IMR-90 (cell line): ENCODE measurements around the gene KLHL29. TPM values are rescaled to one million over a fixed set of nuclear protein-coding genes. Genes with fewer than 3 reads are reported as not detected.

Experiments
- ATAC-seq: fragments of 200-7000 bp; cut with Tn5 transposase; 2 replicates; pipeline ENCODE4 v1.9.1; 2020; ENCODE audit warnings: low read depth, mild to moderate bottlenecking, moderate library complexity
- BruUV-seq: library from RNA; stranded (reverse); fragments of 400-500 nt; replicated peaks from 2 replicates; lab custom pipeline; 2021; lab: Mats Ljungman, UMichigan
- CTCF ChIA-PET: fragments of 300-600 bp; formaldehyde crosslinking; extraction: SDS; loops from one replicate; lab custom pipeline; 2021; ENCODE audit warnings: antibody characterized with exemption; lab: Yijun Ruan, JAX
- POLR2A ChIA-PET: fragments of 300-600 bp; sonication (Branson Sonifier 250); formaldehyde crosslinking; loops from one replicate; lab custom pipeline; 2022; ENCODE audit warnings: antibody characterized with exemption; ENCODE audit not compliant: unreplicated experiment; lab: Charles Lee
- DNase-seq: peaks from one replicate; pipeline ENCODE4 v3.0.0; 2013
- H2AFZ ChIP-seq: replicated peaks from 2 replicates; pipeline ENCODE3; 2013; ENCODE audit warnings: low read length, mild to moderate bottlenecking; ENCODE audit not compliant: poor library complexity
- H2AK5ac ChIP-seq: 2 replicates; pipeline ENCODE4 v1.6.1; 2013; ENCODE audit warnings: low read depth, low read length, inconsistent platforms
- H2AK9ac ChIP-seq: replicated peaks from 2 replicates; pipeline ENCODE3; 2013; ENCODE audit warnings: mild to moderate bottlenecking, low read depth, low read length, moderate library complexity; ENCODE audit not compliant: poor library complexity
- H2BK120ac ChIP-seq: 2 replicates; pipeline ENCODE4 v1.6.1; 2013; ENCODE audit warnings: low read depth, low read length, inconsistent platforms
- H2BK15ac ChIP-seq: 3 replicates; pipeline ENCODE4 v1.6.1; 2013; ENCODE audit warnings: low read depth, low read length, inconsistent platforms
- H2BK20ac ChIP-seq: 2 replicates; pipeline ENCODE4 v1.6.1; 2013; ENCODE audit warnings: low read depth, mild to moderate bottlenecking, inconsistent platforms, low read length, moderate library complexity
- H2BK5ac ChIP-seq: 2 replicates; pipeline ENCODE4 v1.6.1; 2013; ENCODE audit warnings: mild to moderate bottlenecking, low read depth, low read length, inconsistent platforms; ENCODE audit not compliant: poor library complexity, severe bottlenecking
- H3K14ac ChIP-seq: replicated peaks from 2 replicates; pipeline ENCODE4 v1.6.1; 2013; ENCODE audit warnings: low read depth, low read length, inconsistent platforms
- H3K18ac ChIP-seq: 2 replicates; pipeline ENCODE4 v1.6.1; 2013; ENCODE audit warnings: low read depth, low read length, control low read depth
- H3K23ac ChIP-seq: 2 replicates; pipeline ENCODE4 v1.6.1; 2013; ENCODE audit warnings: low read depth, low read length, inconsistent platforms
- H3K27ac ChIP-seq: 2 replicates; pipeline ENCODE4 v1.5.1; 2013; ENCODE audit warnings: mild to moderate bottlenecking, control low read depth, low read length; ENCODE audit not compliant: insufficient read depth
- H3K27me3 ChIP-seq: 2 replicates; pipeline ENCODE4 v1.6.1; 2013; ENCODE audit warnings: low read length; ENCODE audit not compliant: control insufficient read depth, insufficient read depth
- H3K36me3 ChIP-seq: 2 replicates; pipeline ENCODE4 v1.6.1; 2013; ENCODE audit warnings: low read length, mixed read lengths; ENCODE audit not compliant: control insufficient read depth, insufficient read depth
- H3K4ac ChIP-seq: 2 replicates; pipeline ENCODE4 v1.6.1; 2013; ENCODE audit warnings: low read depth, low read length, inconsistent platforms
- H3K4me1 ChIP-seq: 2 replicates; pipeline ENCODE4 v1.6.1; 2013; ENCODE audit warnings: low read length, mixed read lengths; ENCODE audit not compliant: control insufficient read depth, insufficient read depth
- H3K4me2 ChIP-seq: 2 replicates; pipeline ENCODE4 v1.6.1; 2013; ENCODE audit warnings: low read depth, mild to moderate bottlenecking, control low read depth, low read length, moderate library complexity
- H3K4me3 ChIP-seq: 2 replicates; pipeline ENCODE4 v1.5.1; 2013; ENCODE audit warnings: low read depth, mild to moderate bottlenecking, control low read depth, low read length, moderate library complexity; ENCODE audit not compliant: insufficient read depth
- H3K56ac ChIP-seq: 2 replicates; pipeline ENCODE4 v1.6.1; 2013; ENCODE audit warnings: low read length, inconsistent platforms; ENCODE audit not compliant: insufficient read depth; ENCODE audit errors: extremely low read depth
- H3K79me1 ChIP-seq, 2 experiments: 2 replicates each; pipeline ENCODE4 v1.6.1; 2013; ENCODE audit warnings: low read length in 2 of 2, inconsistent platforms in 1 of 2, low read depth in 1 of 2
- H3K9ac ChIP-seq: 2 replicates; pipeline ENCODE4 v1.6.1; 2013; ENCODE audit warnings: low read depth, low read length, control low read depth
- H3K9me1 ChIP-seq: 2 replicates; pipeline ENCODE4 v1.6.1; 2013; ENCODE audit warnings: low read length, inconsistent platforms; ENCODE audit not compliant: insufficient read depth
- H3K9me3 ChIP-seq: 2 replicates; pipeline ENCODE4 v1.6.1; 2013; ENCODE audit warnings: low read length; ENCODE audit not compliant: control insufficient read depth, insufficient read depth
- H4K20me1 ChIP-seq: 2 replicates; pipeline ENCODE4 v1.6.1; 2013; ENCODE audit warnings: low read length, inconsistent platforms; ENCODE audit not compliant: insufficient read depth
- H4K5ac ChIP-seq: 2 replicates; pipeline ENCODE4 v1.6.1; 2013; ENCODE audit warnings: mild to moderate bottlenecking, low read depth, low read length, control low read depth
- H4K8ac ChIP-seq, 2 experiments: 2 replicates each; pipeline ENCODE4 v1.6.1; 2013; ENCODE audit warnings: low read depth in 2 of 2, low read length in 2 of 2, control low read depth in 1 of 2, inconsistent platforms in 1 of 2
- H4K91ac ChIP-seq: 2 replicates; pipeline ENCODE4 v1.6.1; 2013; ENCODE audit warnings: low read depth, low read length, inconsistent platforms; ENCODE audit not compliant: insufficient read depth
- CHD1 ChIP-seq: IDR thresholded peaks from 2 replicates; pipeline ENCODE4 v1.6.1; 2012; ENCODE audit warnings: low read depth, low read length, improper control_type of control experiment
- MAZ ChIP-seq: IDR thresholded peaks from 2 replicates; pipeline ENCODE4 v1.6.1; 2012; ENCODE audit warnings: low read depth, mild to moderate bottlenecking, low read length, improper control_type of control experiment, moderate library complexity, borderline replicate concordance
- NFE2L2 ChIP-seq: fragments of 150-350 bp; IDR thresholded peaks from 2 replicates; pipeline ENCODE4 v1.6.1; 2016; ENCODE audit warnings: low read depth, mild to moderate bottlenecking, low read length
- RFX5 ChIP-seq: IDR thresholded peaks from 2 replicates; pipeline ENCODE4 v1.8.0; 2012; ENCODE audit warnings: low read depth, mild to moderate bottlenecking, low read length, moderate library complexity
- SMC3 ChIP-seq: fragments of 150-350 bp; IDR thresholded peaks from 2 replicates; pipeline ENCODE4 v1.6.1; 2016; ENCODE audit warnings: low read depth, mild to moderate bottlenecking, antibody characterized with exemption, low read length, moderate library complexity
- USF2 ChIP-seq: fragments of 150-350 bp; IDR thresholded peaks from 2 replicates; pipeline ENCODE4 v1.6.1; 2017; ENCODE audit warnings: mild to moderate bottlenecking, antibody characterized with exemption, low read length, low read depth
- WGBS, 2 experiments: methylation state at CpG; one replicate each; pipeline versions ENCODE4 v1.1.5 to v1.1.7; 2013; ENCODE audit warnings: missing lambda C conversion rate in 2 of 2; ENCODE audit not compliant: insufficient read length in 1 of 2; ENCODE audit errors: extremely low coverage in 2 of 2; 5-methylcytosine and 5-hydroxymethylcytosine counted together
- dilution Hi-C: fragments of 300-500 bp; cut with HindIII; formaldehyde crosslinking; loops from one replicate; pipeline ENCODE4 v1.14.3; 2018; ENCODE audit warnings: low sequenced_read_pairs; ENCODE audit not compliant: unreplicated experiment
- in situ Hi-C: fragments of 300-500 bp; cut with MboI; formaldehyde crosslinking; loops from 3 replicates; pipeline ENCODE4 v1.14.3; 2019; ENCODE audit warnings: low sequenced_read_pairs, inconsistent platforms, mixed read lengths
- intact Hi-C: fragments of 100-400 bp; cut with micrococcal nuclease; formaldehyde crosslinking; loops from 2 replicates; pipeline ENCODE4 v1.10.0; 2022
- polyA plus RNA-seq, 3 experiments: library from polyadenylated mRNA; depleted of rRNA; stranded (reverse); fragments of >200 nt; gene quantifications; 2 replicates each; pipeline ENCODE4 v1.2.3, GENCODE V29; 2012; ENCODE audit warnings: low replicate concordance in 1 of 3
- total RNA-seq: library from RNA; depleted of rRNA; stranded (reverse); fragments of >200 nt; gene quantifications from 2 replicates; pipeline ENCODE4 v1.2.3, GENCODE V29; 2012

KLHL29 gene
- total and polyA plus RNA-seq, 2 of the 4 experiments (the other 2 are of a cell fraction) = 2.0 to 8.0 TPM

GRCh38 chr2:23464156-23464555 is 79.2 kb downstream of the KLHL29 start:
- Histone ChIP-seq H3K18ac (no peak overlapping the region), H2AK5ac (no peak overlapping the region), H4K5ac (no peak overlapping the region), H2BK120ac (no peak overlapping the region), H3K4me1 (peaks cover 8% of the 10 kb centered on the region; the same call in 1 of the 2 replicates), H3K4ac (no peak overlapping the region), H3K36me3 (no peaks in the 10 kb centered on the region), H3K4me3 (no peak overlapping the region), H3K9ac (no peak overlapping the region), H4K91ac (no peak overlapping the region), H2AFZ (no peak overlapping the region), H2BK5ac (no peak overlapping the region), H3K23ac (no peak overlapping the region), H3K27ac (no peak overlapping the region), H2BK20ac (no peak overlapping the region), H3K4me2 (no peak overlapping the region), H3K14ac (no peak overlapping the region), H2BK15ac (no peak overlapping the region), H3K27me3 (no peaks in the 10 kb centered on the region), H3K79me1 (no peaks in the 10 kb centered on the region; a peak in 2 of 4 replicates), H4K20me1 (peaks cover under 1% of the 10 kb centered on the region; the same call in 1 of the 2 replicates), H2AK9ac (no peak overlapping the region), H3K9me1 (no peaks in the 10 kb centered on the region), H3K56ac (no peak overlapping the region), H4K8ac (no peak overlapping the region), H3K9me3 (no peaks in the 10 kb centered on the region)
- no TSS peak for BruUV-seq
- no CpG with 5 or more reads among the region's 6 CpGs for WGBS, 2 experiments
- intact Hi-C loops (loop anchor here (5.0 kb wide), 2 partner anchors 77 to 267 kb away; partner anchors contain the start of gene KLHL29), in situ Hi-C loops (loop anchor here (10.0 kb wide), 1 partner anchor 269 kb away; no protein-coding TSS in a partner anchor), dilution Hi-C loops (no loop called here)
- ChIA-PET CTCF (no interaction called here), POLR2A (no interaction called here)
- no peak for DNase-seq
- TF ChIP-seq NFE2L2 = no peak
- TF ChIP-seq SMC3 = no peak
- TF ChIP-seq MAZ = no peak
- TF ChIP-seq CHD1 = no peak
- no peak for TF ChIP-seq USF2
- no peak for TF ChIP-seq RFX5
- ATAC-seq = no peak
